Activated naive CD4-positive, alpha-beta T cell treated with anti-CD3 and anti-CD28 coated beads, Interleukin-2, amount 50 U/mL, for 16 hours (primary cell): ENCODE results near the gene DIRAS3.
"Not testable (repeated sequence)": the region's sequence is repeated elsewhere in the genome, so short reads cannot be mapped to it uniquely, and the experiment has no call there.

Experiments used
- DNase-seq: peaks from one replicate; pipeline ENCODE4 v3.0.0-alpha.2; 2020

The DIRAS3 gene

GRCh38 chr1:68049941-68050878 is at the start of gene DIRAS3:
DIRAS3 (minus strand) TSS chr1:68050627; CDS start chr1:68047297, 3,330 bp downstream.
- DNase-seq = no peak

- no peak for DNase-seq
These were observed 43.3 kb upstream of the DIRAS3 start for GRCh38 chr1:68093737-68094136.

GRCh38 chr1:68087184-68087583 is 36.8 kb upstream of the DIRAS3 start:
- no peak for DNase-seq

- no peak for DNase-seq
These were observed 35.3 kb upstream of the DIRAS3 start for GRCh38 chr1:68085752-68086151.

GRCh38 chr1:68083686-68084085 is 33.3 kb upstream of the DIRAS3 start:
- no peak for DNase-seq

GRCh38 chr1:68081775-68082283 is 31.4 kb upstream of the DIRAS3 start:
- DNase-seq = no peak

- no peak for DNase-seq
These were observed 28.2 kb upstream of the DIRAS3 start for GRCh38 chr1:68078647-68079046.

- no peak for DNase-seq
These were observed 24.0 kb upstream of the DIRAS3 start for GRCh38 chr1:68074472-68074871.

- no peak for DNase-seq
These were observed 15.3 kb upstream of the DIRAS3 start for GRCh38 chr1:68065766-68066165.

GRCh38 chr1:68058053-68058452 is 7.6 kb upstream of the DIRAS3 start:
- not testable (repeated sequence) for DNase-seq

- DNase-seq = no peak
These were observed 7.1 kb upstream of the DIRAS3 start for GRCh38 chr1:68057564-68057963.

GRCh38 chr1:68057050-68057449 is 6.6 kb upstream of the DIRAS3 start:
- no peak for DNase-seq

GRCh38 chr1:68051475-68051874 is 1.0 kb upstream of the DIRAS3 start:
- no peak for DNase-seq

GRCh38 chr1:68047659-68048026 is 2.8 kb downstream of the DIRAS3 start:
- no peak for DNase-seq

GRCh38 chr1:68046885-68047658 is 3.4 kb downstream of the DIRAS3 start:
- no peak for DNase-seq

- DNase-seq = no peak
These were observed 4.0 kb downstream of the DIRAS3 start for GRCh38 chr1:68046423-68046822.

- no peak for DNase-seq
These were observed 4.8 kb downstream of the DIRAS3 start for GRCh38 chr1:68045511-68046180.

- DNase-seq = no peak
These were observed 6.9 kb downstream of the DIRAS3 start for GRCh38 chr1:68043443-68044090.

GRCh38 chr1:68036946-68037345 is 13.5 kb downstream of the DIRAS3 start:
- no peak for DNase-seq

GRCh38 chr1:68029444-68029843 is 21.0 kb downstream of the DIRAS3 start:
- DNase-seq = no peak

- no peak for DNase-seq
These were observed 21.9 kb downstream of the DIRAS3 start for GRCh38 chr1:68028566-68028965.

- no peak for DNase-seq
These were observed 25.6 kb downstream of the DIRAS3 start for GRCh38 chr1:68024635-68025338.
